ENCODE data around the gene ACOT11. TPM values are rescaled to one million over a fixed set of nuclear protein-coding genes. Genes with fewer than 3 reads are reported as not detected.

Gene ACOT11
- 5.1 and 8.2 TPM in 2 replicates for total RNA-seq

DNA sequence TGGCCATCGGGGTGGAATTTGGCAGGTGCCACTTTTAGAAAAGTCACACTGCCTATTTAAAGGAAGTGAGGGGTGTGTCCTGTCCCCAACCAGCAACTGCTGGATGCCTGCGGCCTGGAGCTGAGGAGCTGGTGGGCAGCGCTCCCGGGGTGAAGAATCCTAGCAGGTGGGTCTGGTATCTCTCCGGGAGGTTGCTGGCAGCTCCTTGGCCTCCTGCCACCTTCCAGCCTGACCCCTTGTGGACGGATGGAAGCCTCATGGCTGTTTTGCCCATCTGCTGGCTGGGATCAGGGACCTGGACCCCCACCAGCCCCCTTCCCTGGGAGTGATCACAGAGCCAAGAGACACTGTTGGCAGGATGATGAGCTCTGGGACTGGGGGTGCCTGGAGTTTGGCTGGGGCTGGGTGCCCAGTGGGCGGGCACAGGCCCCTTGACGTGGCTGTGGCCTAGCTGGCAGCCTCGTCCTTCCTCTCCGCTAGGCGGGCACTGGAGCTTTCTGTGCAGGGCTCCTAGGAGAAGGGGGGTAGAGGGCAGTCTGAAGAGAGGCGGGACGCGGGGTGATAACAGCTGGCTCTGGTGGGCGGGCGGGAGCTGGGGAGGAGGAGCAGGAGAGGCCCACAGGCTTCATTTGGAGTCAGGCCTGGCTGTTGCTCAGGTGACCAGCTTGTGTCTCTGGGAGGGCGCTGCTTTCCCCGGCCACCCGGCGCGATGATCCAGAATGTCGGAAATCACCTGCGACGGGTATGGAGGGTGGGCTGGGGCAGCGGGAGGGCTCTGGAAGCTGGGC lies at the start of gene ACOT11:
Gene ACOT11, plus strand, starts transcription at position 628 of the 788 bp plus-strand sequence. Its CDS starts 82 bp downstream, at position 710.

DNA sequence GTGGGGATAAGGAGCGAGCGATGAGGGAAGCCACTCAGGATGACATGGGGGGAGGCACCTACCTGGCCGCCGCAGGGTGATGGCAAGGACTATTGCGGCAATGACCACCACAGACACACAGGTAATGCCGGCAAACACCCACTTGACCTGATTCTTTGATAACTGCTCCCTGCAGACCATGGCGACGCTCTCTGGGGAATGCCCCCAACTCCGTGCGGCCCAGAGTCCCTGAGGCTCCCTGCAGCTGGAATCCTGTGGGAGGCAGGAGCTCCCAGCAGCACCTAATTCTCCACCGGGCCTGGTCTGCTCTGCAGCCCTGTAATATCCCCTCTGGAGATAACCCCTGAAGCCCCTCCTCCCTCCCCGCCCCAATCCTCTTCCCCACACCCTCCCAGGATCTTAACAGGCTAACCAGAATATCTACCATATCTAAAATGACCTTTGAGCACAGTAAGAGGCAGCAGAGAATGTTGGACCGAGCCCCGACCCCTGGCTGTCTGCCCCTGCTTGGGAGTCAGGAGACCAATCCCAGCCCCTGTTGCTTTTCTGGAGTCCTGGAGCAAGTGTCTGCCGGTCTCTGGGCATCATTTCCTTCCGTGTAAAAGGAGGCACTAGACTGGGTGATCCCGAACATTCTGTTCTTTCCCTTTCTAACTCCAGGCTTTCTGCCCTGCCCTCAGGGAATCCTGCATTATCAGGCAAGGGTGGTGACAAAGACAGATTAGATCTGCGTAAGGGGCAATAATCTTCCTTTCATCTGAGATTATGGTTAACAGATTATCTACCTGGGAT lies 75.4 kb downstream of the ACOT11 start, which contains the start of gene FAM151A:
Gene FAM151A, minus strand, starts transcription at position 310 of the 792 bp plus-strand sequence. Its CDS starts 130 bp downstream, at position 180.

DNA sequence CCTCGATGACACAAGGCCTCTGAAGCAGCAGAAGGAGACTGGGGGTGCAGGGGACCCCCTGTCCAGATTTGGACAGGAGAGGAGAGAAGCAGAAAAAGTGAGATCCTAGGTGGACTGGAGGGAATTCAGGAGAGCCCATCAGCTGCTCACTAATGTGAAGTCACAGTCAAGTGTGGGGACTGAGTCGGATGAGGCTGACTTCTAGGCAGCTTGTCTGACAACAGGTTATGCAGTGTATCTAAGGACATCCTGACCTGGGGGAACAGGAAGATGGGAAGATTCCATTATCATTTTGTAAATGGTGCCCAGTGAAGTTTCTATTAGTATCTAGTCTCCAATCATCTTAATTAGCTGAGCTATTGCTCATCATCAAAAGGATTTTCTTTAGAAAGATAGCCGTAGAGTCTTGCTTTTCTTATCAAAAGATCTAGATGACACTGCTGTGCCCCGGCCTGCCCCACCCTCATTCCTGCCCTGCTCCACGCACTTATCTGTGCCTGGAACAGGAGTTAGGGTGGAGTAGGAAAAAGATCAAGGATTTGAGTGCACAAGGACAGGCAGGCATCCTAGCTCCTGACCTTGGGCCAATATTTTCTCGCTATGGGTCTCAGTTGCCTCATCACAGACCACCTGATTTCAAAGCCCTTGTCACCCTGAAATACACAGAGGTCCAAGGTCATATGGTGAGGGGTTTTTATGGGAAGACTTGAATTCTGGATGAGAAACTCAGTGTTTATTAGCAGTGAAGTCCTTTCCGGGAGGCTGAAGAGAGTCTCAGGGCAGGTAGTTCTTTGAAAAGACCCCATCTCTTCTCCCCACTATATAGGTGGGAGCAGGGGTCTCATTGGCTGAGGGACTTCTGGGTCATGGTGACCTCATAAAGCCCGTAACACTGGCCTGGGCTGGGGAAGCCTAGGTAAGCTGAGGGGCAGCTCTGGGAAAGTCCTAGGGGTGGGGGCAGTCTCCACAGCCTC lies 93.1 kb downstream of the ACOT11 start, which contains the start of gene MROH7:
Gene MROH7, plus strand, starts transcription at position 924 of the 974 bp plus-strand sequence. CDS start 11,141 bp downstream, outside the sequence.

Small RNAs within 50 kb of the gene (small RNA-seq; reads per million reads assigned to genes)
- not detected for gene AC099796.2

Other genes with a start within 250 kb of the ACOT11 start
- gene SSBP3, start 141.8 kb upstream of the ACOT11 start, total RNA-seq: 15.7 and 20.8 TPM in 2 replicates
- gene FAM151A, start 75.3 kb downstream of the ACOT11 start, total RNA-seq: not detected in 2 replicates
- gene MROH7, start 93.6 kb downstream of the ACOT11 start, total RNA-seq: 1.3 and 2.5 TPM in 2 replicates
- 36.8 and 37.6 TPM in 2 replicates for gene TTC4, start 167.6 kb downstream of the ACOT11 start, total RNA-seq
- 4.3 and 5.7 TPM in 2 replicates for gene PARS2, start 216.3 kb downstream of the ACOT11 start, total RNA-seq